ENCODE measurements around the gene HPDL.
A peak's percentile ranks its signal among the peaks of the same experiment; 100 is the strongest.
"Not testable (repeated sequence)": the region's sequence is repeated elsewhere in the genome, so short reads cannot be mapped to it uniquely, and the experiment has no call there.

Gene HPDL

DNA sequence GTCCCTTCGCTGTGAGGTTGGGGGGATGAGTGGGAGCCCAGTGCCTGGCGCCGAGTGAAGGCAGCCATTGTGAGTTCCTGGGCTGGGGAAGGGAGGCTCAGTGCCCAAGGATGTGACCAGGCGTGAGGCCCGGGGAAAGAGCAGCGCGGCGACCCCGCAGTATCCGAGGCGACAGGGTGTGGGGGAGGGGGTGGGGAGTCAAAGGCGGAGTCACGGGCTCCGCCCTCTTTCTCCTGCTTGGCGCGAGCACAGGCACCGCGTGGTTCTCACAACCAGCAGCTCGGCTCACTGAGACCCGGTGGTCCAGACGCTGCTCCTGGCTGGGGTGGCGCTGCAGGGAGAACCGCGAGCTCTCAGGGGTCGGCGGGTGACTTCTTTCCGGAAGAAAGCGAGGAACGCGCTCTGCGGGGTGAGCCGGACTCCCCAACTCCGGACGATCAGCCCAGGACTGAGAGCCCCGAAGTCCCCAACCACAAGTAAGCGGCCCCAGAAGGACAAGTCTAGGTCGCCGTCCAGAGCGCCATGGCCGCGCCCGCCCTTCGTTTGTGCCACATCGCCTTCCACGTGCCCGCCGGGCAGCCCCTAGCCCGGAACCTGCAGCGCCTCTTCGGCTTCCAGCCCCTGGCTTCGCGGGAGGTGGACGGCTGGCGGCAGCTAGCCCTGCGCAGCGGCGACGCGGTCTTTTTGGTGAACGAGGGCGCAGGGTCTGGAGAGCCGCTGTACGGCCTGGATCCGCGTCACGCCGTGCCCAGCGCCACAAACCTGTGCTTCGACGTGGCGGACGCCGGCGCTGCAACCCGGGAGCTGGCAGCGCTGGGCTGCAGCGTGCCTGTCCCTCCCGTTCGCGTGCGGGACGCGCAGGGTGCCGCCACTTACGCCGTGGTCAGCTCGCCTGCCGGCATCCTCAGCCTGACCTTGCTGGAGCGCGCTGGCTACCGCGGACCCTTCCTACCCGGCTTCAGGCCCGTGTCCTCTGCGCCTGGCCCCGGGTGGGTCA is at the start of gene HPDL:
TSS of gene HPDL (plus strand) at position 269 of the 997 bp plus-strand sequence. CDS start at position 523, 254 bp downstream.
- peak; percentile 63 to 71 for DNase-seq (ENCODE audit: extremely low read depth in 1 of 2, low read depth in 1 of 2)

DNA sequence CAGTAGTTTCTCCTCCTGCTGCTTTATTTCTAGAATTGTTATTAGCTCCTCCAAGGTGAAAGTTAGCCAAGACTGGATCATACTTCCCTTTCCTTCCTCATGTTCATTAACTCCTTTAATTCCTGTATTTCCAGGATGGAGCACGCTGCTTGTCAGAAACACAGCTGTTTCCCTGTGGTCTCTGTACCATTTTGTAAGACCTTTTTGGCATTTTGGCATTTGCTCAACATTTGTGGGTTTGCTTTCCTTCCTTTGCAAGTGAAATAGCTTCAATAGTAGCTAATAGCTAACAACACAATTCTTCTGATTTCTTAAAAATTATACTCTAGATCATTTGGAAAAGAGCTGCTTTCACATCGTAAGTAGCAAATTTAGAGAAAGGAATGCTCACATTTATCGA is 44.3 kb upstream of the HPDL start:
- no peak for DNase-seq (ENCODE audit: extremely low read depth in 1 of 2, low read depth in 1 of 2)

DNA sequence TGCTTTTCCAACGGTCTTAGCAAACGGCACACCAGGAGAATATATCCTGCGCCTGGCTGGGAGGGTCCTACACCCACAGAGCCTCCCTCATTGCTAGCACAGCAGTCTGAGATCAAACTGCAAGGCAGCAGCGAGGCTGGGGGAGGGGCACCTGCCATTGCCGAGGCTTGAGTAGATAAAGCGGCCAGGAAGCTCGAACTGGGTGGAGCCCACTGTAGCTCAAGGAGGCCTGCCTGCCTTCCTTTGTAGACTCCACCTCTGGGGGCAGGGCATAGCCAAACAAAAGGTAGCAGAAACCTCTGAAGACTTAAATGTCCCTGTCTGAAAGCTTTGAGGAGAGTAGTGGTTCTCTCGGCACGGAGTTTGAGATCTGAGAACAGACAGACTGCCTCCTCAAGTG is 41.8 kb upstream of the HPDL start:
- not testable (repeated sequence) for DNase-seq (ENCODE audit: extremely low read depth in 1 of 2, low read depth in 1 of 2)

DNA sequence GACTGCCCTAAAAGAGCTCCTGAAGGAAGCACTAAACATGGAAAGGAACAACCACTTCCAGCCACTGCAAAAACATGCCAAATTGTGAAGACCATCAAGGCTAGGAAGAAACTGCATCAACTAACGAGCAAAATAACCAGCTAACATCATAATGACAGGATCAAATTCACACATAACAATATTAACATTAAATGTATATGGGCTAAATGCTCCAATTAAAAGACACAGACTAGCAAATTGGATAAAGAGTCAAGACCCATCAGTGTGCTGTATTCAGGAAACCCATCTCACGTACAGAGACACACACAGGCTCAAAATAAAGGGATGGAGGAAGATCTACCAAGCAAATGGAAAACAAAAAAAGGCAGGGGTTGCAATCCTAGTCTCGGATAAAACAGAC is 40.2 kb upstream of the HPDL start:
- DNase-seq (ENCODE audit: extremely low read depth in 1 of 2, low read depth in 1 of 2), result not testable (repeated sequence)

DNA sequence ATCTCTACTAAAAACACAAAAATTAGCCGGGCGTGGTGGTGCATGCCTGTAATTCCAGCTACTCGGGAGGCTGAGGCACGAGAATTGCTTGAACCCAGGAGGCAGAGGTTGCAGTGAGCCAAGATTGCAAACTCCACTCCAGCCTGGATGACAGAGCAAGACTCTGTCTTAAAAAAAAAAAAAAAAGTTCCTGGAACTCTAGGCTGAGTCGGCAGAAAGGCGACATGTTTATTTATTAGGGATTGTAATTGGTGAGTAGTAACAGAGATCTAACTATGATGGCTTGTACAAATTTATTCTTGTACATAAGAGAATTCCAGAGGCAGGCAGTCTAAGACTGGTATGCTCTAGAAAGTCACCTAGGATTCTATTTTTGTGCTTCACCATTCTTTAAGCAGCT is 35.7 kb upstream of the HPDL start:
- DNase-seq (ENCODE audit: extremely low read depth in 1 of 2, low read depth in 1 of 2), result not testable (repeated sequence)

DNA sequence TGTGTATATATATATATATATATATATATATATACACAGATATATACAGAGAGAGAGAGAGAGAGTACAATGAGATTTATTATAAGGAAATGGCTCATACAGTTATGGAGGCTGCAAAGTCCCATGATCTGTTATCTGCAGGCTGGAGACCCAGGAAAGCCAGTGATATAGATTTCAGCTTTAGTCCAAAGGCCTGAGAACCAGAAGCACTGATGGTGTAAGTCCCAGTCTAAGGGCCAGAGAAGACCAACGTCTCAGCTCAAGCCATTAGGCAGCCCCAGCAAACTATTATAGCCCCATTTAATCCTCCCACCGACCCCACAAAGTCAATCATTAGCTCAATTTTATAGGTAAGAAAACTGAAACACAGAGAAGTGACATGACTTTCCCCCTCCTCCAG is 35.0 kb upstream of the HPDL start:
- no peak for DNase-seq (ENCODE audit: extremely low read depth in 1 of 2, low read depth in 1 of 2)

- no peak for DNase-seq (ENCODE audit: extremely low read depth in 1 of 2, low read depth in 1 of 2)
Observed at GRCh38 chr1:45297666-45298356, 28.9 kb upstream of the HPDL start.

- DNase-seq (ENCODE audit: extremely low read depth in 1 of 2, low read depth in 1 of 2), result no peak
Observed at GRCh38 chr1:45299296-45299695, 27.4 kb upstream of the HPDL start.

- DNase-seq (ENCODE audit: extremely low read depth in 1 of 2, low read depth in 1 of 2), result peak in 1 of 2 donors; percentile 24
Observed at GRCh38 chr1:45299981-45300668, 26.6 kb upstream of the HPDL start.

DNA sequence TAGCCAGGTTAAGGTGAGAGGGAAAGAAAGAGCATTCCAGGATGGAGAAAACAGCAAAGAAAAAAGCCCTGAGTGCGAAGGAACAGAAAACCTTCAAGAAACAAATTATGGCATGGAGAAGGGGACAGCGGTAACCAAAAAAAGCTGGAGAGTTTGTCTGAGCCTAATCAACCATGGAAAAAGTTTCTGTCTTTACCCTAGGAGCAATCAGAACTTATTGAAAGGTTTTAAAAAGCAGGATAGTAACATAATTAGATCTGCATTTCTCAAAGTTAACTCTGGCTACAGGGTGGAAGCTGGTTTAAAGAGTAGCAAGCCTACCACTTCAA is 26.1 kb upstream of the HPDL start:
- DNase-seq (ENCODE audit: extremely low read depth in 1 of 2, low read depth in 1 of 2), result no peak

- no peak for DNase-seq (ENCODE audit: extremely low read depth in 1 of 2, low read depth in 1 of 2)
Observed at GRCh38 chr1:45302505-45303150, 24.1 kb upstream of the HPDL start.

GRCh38 chr1:45303520-45304310 is 23.0 kb upstream of the HPDL start:
- DNase-seq (ENCODE audit: extremely low read depth in 1 of 2, low read depth in 1 of 2), result peak; percentile 98 to 99

DNA sequence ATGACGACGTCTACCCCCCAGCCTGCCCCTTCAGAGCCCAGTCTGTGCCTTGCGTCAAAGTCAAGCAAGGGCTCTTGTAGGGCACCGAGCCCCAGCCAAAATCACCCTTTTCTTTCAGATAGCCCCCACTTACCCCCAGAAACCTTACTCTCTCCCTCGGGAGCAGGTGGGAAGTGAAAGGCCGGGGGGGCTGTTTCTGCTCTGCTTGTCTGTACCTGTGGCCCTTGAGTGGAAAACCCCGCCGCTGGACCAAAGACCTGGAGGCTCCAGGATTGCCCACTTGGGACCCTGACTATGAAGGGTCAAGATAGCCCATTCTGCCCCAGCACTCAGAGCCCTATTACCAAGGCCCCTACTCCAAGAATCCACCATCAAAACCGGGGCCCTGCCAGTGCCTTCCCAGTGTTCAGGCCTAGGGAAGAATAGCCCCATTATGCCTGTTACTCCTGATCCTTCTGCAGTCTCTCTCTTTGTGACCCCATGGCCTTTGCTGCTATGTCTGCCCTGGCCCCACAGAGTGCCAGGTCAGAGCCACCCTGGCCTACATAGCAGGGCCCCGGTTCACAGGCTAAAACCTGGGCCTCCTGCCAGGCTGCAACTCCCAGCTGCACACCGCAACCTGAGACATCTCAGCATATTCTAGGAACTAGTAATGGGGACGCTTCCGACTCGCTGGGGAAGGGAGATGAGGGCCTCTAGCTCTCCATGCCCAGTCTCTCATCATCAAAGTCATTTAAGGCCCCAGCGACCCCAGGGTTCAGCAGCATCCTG is 22.2 kb upstream of the HPDL start:
- DNase-seq (ENCODE audit: extremely low read depth in 1 of 2, low read depth in 1 of 2), result no peak

DNA sequence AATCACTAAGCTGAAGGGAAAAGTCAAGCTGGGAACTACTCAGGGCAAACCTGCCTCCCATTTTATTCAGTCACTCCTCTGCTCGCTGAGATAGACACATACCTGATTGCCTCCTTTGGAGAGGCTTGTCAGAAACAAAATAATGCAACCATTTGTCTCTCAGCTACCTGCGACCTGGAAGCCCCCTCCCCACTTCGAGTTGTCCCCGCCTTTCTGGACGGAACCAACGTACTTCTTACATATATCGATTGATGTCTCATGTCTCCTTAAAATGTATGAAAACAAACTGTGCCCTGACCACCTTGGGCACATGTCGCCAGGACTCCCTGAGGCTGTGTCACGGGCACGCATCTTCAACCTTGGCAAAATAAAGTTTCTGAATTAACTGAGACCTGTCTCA is 21.5 kb upstream of the HPDL start:
- DNase-seq (ENCODE audit: extremely low read depth in 1 of 2, low read depth in 1 of 2), result no peak

GRCh38 chr1:45306319-45306718 is 20.4 kb upstream of the HPDL start:
- DNase-seq (ENCODE audit: extremely low read depth in 1 of 2, low read depth in 1 of 2), result peak in 1 of 2 donors; percentile 69

DNA sequence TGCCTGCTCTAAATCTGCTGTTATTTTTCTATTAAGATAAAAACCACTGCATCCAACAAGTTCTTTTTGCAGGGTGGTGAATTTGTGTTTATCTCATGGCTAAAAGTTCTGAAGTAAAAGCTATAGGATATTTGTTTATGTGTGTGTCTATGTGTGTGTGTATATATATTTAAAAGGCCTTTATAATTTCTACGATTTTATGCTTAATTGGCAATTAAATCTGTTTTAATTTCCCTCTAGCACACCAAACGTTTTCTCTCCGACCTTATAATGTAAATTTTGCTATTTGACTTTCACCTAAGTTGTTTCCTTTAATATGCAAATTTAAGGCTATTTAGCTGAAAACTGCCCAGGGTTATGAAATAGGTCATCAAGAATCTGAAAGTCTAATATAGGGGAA is 19.8 kb upstream of the HPDL start:
- no peak for DNase-seq (ENCODE audit: extremely low read depth in 1 of 2, low read depth in 1 of 2)

GRCh38 chr1:45314266-45314665 is 12.4 kb upstream of the HPDL start:
- DNase-seq (ENCODE audit: extremely low read depth in 1 of 2, low read depth in 1 of 2), result no peak

- no peak for DNase-seq (ENCODE audit: extremely low read depth in 1 of 2, low read depth in 1 of 2)
Observed at GRCh38 chr1:45317166-45317565, 9.5 kb upstream of the HPDL start.

DNA sequence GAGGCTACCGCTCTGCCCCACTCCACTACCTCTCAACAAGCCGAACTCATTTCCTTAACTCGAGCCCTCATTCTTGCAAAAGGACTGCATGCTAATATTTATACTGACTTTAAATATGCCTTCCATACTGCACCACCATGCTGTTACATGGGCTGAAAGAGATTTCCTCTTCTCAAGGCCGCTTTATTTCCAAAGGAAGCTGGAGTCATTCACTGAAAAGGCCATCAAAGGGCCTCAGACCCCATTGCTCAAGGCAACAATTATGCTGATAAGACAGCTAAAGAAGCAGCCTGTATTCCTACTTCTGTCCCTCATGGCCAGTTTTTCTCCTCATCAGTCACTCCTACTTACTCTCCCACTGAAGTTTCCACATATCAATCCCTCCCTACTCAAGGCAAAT is 6.9 kb upstream of the HPDL start:
- no peak for DNase-seq (ENCODE audit: extremely low read depth in 1 of 2, low read depth in 1 of 2)

Data from stimulated activated CD8-positive, alpha-beta memory T cell treated with anti-CD3 and anti-CD28 coated beads, Interleukin-7, amount 100 ng/mL, for 48 hours (primary cell).